HepG2 (cell line): ENCODE data around the gene SSBP4. TPM values are rescaled to one million over a fixed set of nuclear protein-coding genes. Genes with fewer than 3 reads are reported as not detected.

Experiments
- ESRRA ChIP-seq: sonication (generic); formaldehyde crosslinking; IDR thresholded peaks from 2 replicates; pipeline ENCODE4 v1.5.1; 2020; ENCODE audit warnings: mild to moderate bottlenecking, low read depth, missing genetic modification reagents
- ETV5 ChIP-seq: IDR thresholded peaks from 2 replicates; pipeline ENCODE4 v1.6.1; 2018; ENCODE audit warnings: missing biosample characterization, missing genetic modification reagents, inconsistent platforms, borderline replicate concordance
- MAF1 ChIP-seq: sonication (generic); formaldehyde crosslinking; IDR thresholded peaks from 2 replicates; pipeline ENCODE4 v1.5.0; 2020; ENCODE audit warnings: missing genetic modification reagents, borderline replicate concordance
- WIZ ChIP-seq: sonication (generic); formaldehyde crosslinking; IDR thresholded peaks from 2 replicates; pipeline ENCODE4 v1.5.1; 2020; ENCODE audit warnings: mild to moderate bottlenecking, missing genetic modification reagents
- ZFP36L1 ChIP-seq: sonication (generic); formaldehyde crosslinking; IDR thresholded peaks from 2 replicates; pipeline ENCODE4 v1.8.0; 2022; ENCODE audit warnings: mild to moderate bottlenecking, missing genetic modification reagents, moderate library complexity
- polyA plus RNA-seq, 8 experiments: library from polyadenylated mRNA; depleted of rRNA in 3 of 8; stranded (reverse) in 7 of 8; unstranded in 1 of 8; fragments of >200 nt; fragmentation: Illumina TruSeq in 4 of 8; extraction: Trizol in 4 of 8; gene quantifications; 2 replicates each; pipeline versions ENCODE4 v1.2.1 to v1.2.3, GENCODE V29; 2011 to 2016; ENCODE audit warnings: low read depth in 4 of 8, missing spikeins in 1 of 8, mixed read lengths in 1 of 8; ENCODE audit not compliant: insufficient read depth in 1 of 8
- total RNA-seq, 5 experiments: library from RNA; depleted of rRNA; stranded (reverse); fragments of >200 nt; fragmentation: Illumina TruSeq; extraction: Trizol; gene quantifications; 2 replicates each; pipeline ENCODE4 v1.2.3, GENCODE V29; 2016; ENCODE audit warnings: low read depth in 1 of 5
- TF ChIP-seq, protein P1 (sequence below): IDR thresholded peaks from 2 replicates; pipeline ENCODE4 v1.6.1; 2016; ENCODE audit warnings: low read depth, missing genetic modification reagents, missing compliant biosample characterization
- TF ChIP-seq, protein P2 (sequence below): sonication (generic); formaldehyde crosslinking; IDR thresholded peaks from 2 replicates; pipeline ENCODE4 v1.4.0; 2020; ENCODE audit warnings: missing genetic modification reagents, mild to moderate bottlenecking, borderline replicate concordance
- TF ChIP-seq, protein P3 (sequence below): sonication (generic); formaldehyde crosslinking; IDR thresholded peaks from 2 replicates; pipeline ENCODE4 v1.5.0; 2020; ENCODE audit warnings: mild to moderate bottlenecking, missing genetic modification reagents

The SSBP4 gene
- total and polyA plus RNA-seq, 2 of the 13 experiments (the other 11 are each of a cell fraction or from before 2014, with no cell fraction given): 20.8 to 39.5 TPM

DNA sequence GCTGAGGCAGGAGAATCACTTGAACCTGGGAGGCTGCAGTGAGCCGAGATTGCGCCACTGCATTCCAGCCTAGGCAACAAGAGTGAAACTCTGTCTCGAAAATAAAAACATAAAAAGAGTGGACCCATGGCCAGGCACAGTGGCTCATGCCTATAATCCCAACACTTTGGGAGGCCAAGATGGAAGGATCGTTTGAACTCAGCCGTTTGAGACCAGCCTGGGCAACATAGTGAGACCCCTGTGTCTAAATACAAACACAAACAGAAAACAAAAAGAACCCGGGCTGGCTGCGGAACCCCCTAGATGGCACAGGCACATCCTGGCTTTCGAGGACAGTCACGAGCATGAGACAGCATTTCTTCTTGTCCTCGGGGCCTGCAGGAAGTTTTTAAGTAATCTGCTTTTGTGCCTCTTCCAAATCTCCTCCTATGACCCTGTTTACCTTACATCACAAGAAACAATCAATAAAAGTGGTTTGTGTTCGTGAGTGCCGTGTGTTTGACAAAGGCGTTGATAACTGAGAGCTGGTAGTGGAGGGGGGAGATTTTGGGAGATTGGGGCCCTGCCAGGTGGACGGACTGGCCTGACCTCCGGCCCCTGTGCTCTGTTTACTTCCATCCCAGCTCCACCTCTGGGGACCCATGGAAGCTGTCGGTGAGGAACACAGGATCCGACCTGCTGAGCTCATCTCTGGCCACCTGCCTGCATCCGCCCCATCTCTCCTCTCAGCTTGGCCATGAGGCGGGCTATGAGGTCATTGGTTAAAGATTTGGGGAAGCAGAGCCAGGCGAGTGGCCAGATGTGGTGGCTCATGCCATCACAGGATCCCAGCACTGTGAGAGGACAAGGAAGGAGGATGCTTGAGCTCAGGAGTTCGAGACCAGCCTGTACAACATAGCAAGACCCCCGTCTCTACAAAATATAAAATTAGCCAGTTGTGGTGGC lies 39.1 kb upstream of the SSBP4 start (continued):
- TF ChIP-seq, protein P1, sequence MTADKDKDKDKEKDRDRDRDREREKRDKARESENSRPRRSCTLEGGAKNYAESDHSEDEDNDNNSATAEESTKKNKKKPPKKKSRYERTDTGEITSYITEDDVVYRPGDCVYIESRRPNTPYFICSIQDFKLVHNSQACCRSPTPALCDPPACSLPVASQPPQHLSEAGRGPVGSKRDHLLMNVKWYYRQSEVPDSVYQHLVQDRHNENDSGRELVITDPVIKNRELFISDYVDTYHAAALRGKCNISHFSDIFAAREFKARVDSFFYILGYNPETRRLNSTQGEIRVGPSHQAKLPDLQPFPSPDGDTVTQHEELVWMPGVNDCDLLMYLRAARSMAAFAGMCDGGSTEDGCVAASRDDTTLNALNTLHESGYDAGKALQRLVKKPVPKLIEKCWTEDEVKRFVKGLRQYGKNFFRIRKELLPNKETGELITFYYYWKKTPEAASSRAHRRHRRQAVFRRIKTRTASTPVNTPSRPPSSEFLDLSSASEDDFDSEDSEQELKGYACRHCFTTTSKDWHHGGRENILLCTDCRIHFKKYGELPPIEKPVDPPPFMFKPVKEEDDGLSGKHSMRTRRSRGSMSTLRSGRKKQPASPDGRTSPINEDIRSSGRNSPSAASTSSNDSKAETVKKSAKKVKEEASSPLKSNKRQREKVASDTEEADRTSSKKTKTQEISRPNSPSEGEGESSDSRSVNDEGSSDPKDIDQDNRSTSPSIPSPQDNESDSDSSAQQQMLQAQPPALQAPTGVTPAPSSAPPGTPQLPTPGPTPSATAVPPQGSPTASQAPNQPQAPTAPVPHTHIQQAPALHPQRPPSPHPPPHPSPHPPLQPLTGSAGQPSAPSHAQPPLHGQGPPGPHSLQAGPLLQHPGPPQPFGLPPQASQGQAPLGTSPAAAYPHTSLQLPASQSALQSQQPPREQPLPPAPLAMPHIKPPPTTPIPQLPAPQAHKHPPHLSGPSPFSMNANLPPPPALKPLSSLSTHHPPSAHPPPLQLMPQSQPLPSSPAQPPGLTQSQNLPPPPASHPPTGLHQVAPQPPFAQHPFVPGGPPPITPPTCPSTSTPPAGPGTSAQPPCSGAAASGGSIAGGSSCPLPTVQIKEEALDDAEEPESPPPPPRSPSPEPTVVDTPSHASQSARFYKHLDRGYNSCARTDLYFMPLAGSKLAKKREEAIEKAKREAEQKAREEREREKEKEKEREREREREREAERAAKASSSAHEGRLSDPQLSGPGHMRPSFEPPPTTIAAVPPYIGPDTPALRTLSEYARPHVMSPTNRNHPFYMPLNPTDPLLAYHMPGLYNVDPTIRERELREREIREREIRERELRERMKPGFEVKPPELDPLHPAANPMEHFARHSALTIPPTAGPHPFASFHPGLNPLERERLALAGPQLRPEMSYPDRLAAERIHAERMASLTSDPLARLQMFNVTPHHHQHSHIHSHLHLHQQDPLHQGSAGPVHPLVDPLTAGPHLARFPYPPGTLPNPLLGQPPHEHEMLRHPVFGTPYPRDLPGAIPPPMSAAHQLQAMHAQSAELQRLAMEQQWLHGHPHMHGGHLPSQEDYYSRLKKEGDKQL (CRISPR knock-in tag): peak; percentile 95
- TF ChIP-seq ETV5 (CRISPR knock-in tag) (peak; percentile 95), MAF1 (no peak), ESRRA (CRISPR knock-in tag) (peak; percentile 84; the same call in 1 of the 2 replicates), ZFP36L1 (CRISPR knock-in tag) (peak; percentile 65), WIZ (CRISPR knock-in tag) (peak; percentile 76; the same call in 1 of the 2 replicates)
- TF ChIP-seq, protein P2, sequence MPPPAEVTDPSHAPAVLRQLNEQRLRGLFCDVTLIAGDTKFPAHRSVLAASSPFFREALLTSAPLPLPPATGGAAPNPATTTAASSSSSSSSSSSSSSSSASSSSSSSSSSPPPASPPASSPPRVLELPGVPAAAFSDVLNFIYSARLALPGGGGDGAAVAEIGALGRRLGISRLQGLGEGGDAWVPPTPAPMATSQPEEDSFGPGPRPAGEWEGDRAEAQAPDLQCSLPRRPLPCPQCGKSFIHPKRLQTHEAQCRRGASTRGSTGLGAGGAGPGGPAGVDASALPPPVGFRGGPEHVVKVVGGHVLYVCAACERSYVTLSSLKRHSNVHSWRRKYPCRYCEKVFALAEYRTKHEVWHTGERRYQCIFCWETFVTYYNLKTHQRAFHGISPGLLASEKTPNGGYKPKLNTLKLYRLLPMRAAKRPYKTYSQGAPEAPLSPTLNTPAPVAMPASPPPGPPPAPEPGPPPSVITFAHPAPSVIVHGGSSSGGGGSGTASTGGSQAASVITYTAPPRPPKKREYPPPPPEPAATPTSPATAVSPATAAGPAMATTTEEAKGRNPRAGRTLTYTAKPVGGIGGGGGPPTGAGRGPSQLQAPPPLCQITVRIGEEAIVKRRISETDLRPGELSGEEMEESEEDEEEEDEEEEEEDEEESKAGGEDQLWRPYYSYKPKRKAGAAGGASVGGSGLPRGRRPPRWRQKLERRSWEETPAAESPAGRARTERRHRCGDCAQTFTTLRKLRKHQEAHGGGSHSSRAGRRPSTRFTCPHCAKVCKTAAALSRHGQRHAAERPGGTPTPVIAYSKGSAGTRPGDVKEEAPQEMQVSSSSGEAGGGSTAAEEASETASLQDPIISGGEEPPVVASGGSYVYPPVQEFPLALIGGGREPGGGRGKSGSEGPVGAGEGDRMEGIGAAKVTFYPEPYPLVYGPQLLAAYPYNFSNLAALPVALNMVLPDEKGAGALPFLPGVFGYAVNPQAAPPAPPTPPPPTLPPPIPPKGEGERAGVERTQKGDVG (CRISPR knock-in tag): peak; percentile 97
- TF ChIP-seq, protein P3, sequence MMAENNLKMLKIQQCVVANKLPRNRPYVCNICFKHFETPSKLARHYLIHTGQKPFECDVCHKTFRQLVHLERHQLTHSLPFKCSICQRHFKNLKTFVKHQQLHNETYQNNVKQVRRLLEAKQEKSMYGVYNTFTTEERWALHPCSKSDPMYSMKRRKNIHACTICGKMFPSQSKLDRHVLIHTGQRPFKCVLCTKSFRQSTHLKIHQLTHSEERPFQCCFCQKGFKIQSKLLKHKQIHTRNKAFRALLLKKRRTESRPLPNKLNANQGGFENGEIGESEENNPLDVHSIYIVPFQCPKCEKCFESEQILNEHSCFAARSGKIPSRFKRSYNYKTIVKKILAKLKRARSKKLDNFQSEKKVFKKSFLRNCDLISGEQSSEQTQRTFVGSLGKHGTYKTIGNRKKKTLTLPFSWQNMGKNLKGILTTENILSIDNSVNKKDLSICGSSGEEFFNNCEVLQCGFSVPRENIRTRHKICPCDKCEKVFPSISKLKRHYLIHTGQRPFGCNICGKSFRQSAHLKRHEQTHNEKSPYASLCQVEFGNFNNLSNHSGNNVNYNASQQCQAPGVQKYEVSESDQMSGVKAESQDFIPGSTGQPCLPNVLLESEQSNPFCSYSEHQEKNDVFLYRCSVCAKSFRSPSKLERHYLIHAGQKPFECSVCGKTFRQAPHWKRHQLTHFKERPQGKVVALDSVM: peak; percentile 99
